Measurements from ENCODE around the gene F5. TPM values are rescaled to one million over a fixed set of nuclear protein-coding genes. Genes with fewer than 3 reads are reported as not detected.

Gene F5
- total and polyA plus RNA-seq, 3 experiments from 2014 or later: 0.06 to 76.5 (median 72.2) TPM

DNA sequence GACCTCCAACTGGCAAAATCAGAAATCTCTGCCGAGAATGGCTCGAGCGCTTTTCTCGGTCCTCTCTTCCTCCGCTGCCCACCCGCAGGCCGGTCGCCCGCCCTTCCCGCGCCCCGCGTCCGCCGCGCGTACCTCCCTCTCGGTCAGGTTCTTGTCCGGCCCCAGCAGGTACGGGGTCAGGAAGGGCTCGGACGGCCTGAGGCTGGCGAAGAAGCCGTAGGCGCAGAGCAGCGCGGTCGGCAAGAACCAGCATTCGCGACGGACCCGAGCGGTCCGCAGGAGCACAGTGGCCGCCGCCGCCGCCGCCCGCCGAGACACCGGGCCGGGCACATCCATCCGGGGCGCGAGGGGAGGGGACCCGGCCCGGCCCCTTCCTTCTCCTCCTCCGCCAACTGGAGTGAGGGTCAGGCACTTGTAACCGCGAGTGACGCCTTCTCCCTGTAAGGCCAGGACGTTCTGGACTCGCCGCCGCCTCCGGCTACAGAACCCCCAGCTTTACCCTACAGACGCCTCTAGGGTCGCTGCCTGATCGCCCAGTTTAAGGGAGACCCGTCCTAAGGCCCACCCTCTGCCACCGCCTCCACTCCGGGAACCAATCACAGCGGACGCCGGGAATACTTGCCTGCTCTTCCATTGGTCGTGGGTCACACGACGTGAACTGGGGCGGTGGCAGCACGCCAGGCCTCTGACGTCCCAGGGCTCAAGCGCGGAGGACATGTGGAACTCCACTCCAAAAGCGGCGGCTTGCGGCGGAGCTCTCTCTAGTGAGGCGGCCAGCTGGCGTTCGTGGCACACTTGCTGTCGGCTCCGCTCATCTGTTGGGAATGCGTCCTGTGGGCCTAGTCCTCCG is 100.6 kb downstream of the F5 start, which contains the start of gene SLC19A2:
Gene SLC19A2 (minus strand): TSS at position 514 of the 850 bp plus-strand sequence. CDS start 178 bp downstream, at position 336.
- peaks cover 32 to 36% (median 33%) of the 10 kb centered on the region in 3 donors for H3K4me1 Mint-ChIP-seq
- H3K36me3 Mint-ChIP-seq: peaks cover 0 to 9% (median 0%) of the 10 kb centered on the region in 3 donors
- H3K27me3 ChIP-seq (ENCODE audit: insufficient read depth, low read length, poor library complexity, severe bottlenecking): no peaks in the 10 kb centered on the region
- peak within 1 kb of the TSS; percentile 88 to 100 (median 94) for H3K4me3 Mint-ChIP-seq
- peaks cover 13% of the 10 kb centered on the region for H3K4me1 ChIP-seq (ENCODE audit: insufficient read depth, low read length)
- ChIA-PET CTCF (interaction anchor here (0.9 to 1.0 kb wide), 2 partner anchors 43 to 61 kb away, joined by 3 to 4 read pairs; no protein-coding TSS in a partner anchor), POLR2A (interaction anchor here (0.7 kb wide), 1 partner anchor 1143 kb away, joined by 4 read pairs; no protein-coding TSS in a partner anchor)
- peak within 1 kb of the TSS; percentile 83 to 97 (median 94) for H3K27ac Mint-ChIP-seq
- DNase-seq: peak; percentile 89 to 96 (median 92)
- H3K4me3 ChIP-seq (ENCODE audit: low read length): peak within 1 kb of the TSS; percentile 88
- H3K27me3 Mint-ChIP-seq: peaks cover 4 to 6% of the 10 kb centered on the region in 2 donors
- H3K9me3 Mint-ChIP-seq: no peaks in the 10 kb centered on the region
- H3K27ac ChIP-seq (ENCODE audit: low read depth, low read length): peak within 1 kb of the TSS; percentile 78
- H3K36me3 ChIP-seq (ENCODE audit: insufficient read depth, low read length): no peaks in the 10 kb centered on the region
- no peaks in the 10 kb centered on the region for H3K9me3 ChIP-seq (ENCODE audit: low read length)

DNA sequence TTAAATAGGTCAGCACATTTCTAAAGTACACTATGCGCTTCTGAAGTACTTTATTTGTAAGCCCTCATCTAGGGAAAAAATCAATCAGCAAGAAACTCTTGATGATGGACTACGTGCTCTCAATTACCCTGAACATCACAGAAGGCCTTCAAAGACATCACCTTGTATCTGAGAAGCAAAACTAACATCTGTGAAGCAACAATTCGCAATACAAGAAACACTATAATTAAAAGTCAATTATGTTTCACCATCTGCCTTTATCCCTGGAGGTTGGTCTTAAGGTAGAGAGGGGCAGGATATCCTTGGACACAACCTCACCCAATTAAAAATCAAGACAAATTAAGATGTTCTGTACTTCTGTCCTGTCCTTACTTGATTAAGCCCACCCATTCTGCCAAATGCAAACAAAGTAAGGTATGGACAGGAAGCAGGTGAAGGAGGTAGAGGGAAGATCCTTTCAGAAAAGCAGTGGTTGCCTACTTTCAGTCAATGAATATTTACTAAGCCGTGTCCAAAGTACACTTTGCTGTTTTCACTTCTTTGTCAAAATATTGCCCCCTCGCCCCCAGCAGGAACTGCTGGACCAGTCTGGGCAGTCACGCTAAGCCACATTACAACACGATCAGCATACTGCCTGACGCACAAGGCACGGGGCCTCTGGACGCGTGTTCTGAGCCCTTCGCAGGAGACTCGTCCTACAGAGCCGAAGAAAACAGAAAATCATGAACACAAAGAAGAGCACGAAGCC is 101.4 kb downstream of the F5 start:
- Mint-ChIP-seq H3K27me3 (peaks cover 4 to 6% of the 10 kb centered on the region in 2 donors), H3K9me3 (no peaks in the 10 kb centered on the region), H3K27ac (peak overlapping the region; percentile 64 to 97 (median 92)), H3K4me1 (peaks cover 32 to 38% (median 33%) of the 10 kb centered on the region in 3 donors), H3K4me3 (peak overlapping the region; percentile 88 to 100 (median 94)), H3K36me3 (peaks cover 0 to 9% (median 0%) of the 10 kb centered on the region in 3 donors)
- DNase-seq: peak in 2 of 5 donors; percentile 6 to 7
- Histone ChIP-seq H3K27me3 (ENCODE audit: insufficient read depth, low read length, poor library complexity, severe bottlenecking) (no peaks in the 10 kb centered on the region), H3K4me1 (ENCODE audit: insufficient read depth, low read length) (peaks cover 13% of the 10 kb centered on the region), H3K27ac (ENCODE audit: low read depth, low read length) (peak overlapping the region; percentile 78), H3K9me3 (ENCODE audit: low read length) (no peaks in the 10 kb centered on the region), H3K4me3 (ENCODE audit: low read length) (peak overlapping the region; percentile 88), H3K36me3 (ENCODE audit: insufficient read depth, low read length) (no peaks in the 10 kb centered on the region)
- ChIA-PET POLR2A (no interaction called here), CTCF (no interaction called here)

DNA sequence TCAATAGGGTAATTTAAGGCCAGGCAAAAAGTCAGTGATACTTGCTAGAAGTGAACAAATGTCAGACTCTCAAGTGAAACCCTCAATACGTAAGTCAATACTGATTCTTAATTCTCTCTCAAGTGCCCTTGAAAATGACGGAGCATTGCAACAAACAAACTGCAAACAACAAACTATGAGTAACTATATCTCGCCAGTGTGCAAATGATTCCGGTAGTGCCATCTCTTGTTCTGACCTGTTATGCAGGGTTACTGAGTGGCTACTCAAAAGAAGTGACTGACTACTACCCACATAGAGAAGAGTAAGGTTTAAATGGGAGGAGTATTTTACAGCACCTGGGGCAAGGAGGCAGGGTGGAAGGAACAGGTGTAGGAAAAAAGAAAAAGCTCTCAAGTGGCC is 102.2 kb downstream of the F5 start:
- H3K4me1 Mint-ChIP-seq: peaks cover 33 to 39% (median 38%) of the 10 kb centered on the region in 3 donors
- H3K36me3 Mint-ChIP-seq: peaks cover 0 to 9% (median 0%) of the 10 kb centered on the region in 3 donors
- H3K27ac Mint-ChIP-seq: no peak overlapping the region
- peak overlapping the region; percentile 66 to 100 (median 94) for H3K4me3 Mint-ChIP-seq
- DNase-seq: no peak
- H3K9me3 Mint-ChIP-seq: no peaks in the 10 kb centered on the region
- Histone ChIP-seq H3K9me3 (ENCODE audit: low read length) (no peaks in the 10 kb centered on the region), H3K27ac (ENCODE audit: low read depth, low read length) (peak overlapping the region; percentile 19), H3K4me3 (ENCODE audit: low read length) (no peak overlapping the region), H3K36me3 (ENCODE audit: insufficient read depth, low read length) (no peaks in the 10 kb centered on the region), H3K27me3 (ENCODE audit: insufficient read depth, low read length, poor library complexity, severe bottlenecking) (no peaks in the 10 kb centered on the region), H3K4me1 (ENCODE audit: insufficient read depth, low read length) (peaks cover 13% of the 10 kb centered on the region)
- POLR2A ChIA-PET: no interaction called here
- H3K27me3 Mint-ChIP-seq: peaks cover 3 to 4% of the 10 kb centered on the region in 2 donors
- CTCF ChIA-PET: no interaction called here

DNA sequence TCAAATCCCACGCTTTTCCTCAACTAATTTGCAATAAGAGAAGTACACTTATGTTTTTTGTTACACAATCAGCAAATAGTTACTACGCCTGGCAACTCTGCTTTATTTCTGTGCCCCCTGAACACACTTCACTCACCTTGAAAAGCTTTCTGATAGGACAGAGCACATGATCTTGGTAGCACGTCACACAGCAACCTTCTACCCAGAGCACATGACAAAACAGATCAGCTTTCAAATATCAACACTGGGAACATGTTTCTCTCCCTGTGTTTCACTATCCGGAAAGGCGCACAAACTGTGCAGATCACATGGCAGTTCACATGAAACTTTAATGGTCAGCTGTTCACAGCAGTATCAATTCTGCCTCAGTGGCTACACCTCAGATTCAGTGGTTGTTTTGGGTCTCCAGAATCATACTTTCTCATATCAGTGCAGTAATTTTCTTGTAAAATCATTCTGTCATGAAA is 102.7 kb downstream of the F5 start:
- H3K36me3 ChIP-seq (ENCODE audit: insufficient read depth, low read length): no peaks in the 10 kb centered on the region
- Mint-ChIP-seq H3K4me1 (peaks cover 33 to 39% (median 38%) of the 10 kb centered on the region in 3 donors), H3K27me3 (peaks cover 2 to 4% of the 10 kb centered on the region in 2 donors), H3K4me3 (peak overlapping the region in 4 of 7 donors; percentile 16 to 100 (median 48)), H3K9me3 (no peaks in the 10 kb centered on the region), H3K27ac (no peak overlapping the region), H3K36me3 (peaks cover 0 to 9% (median 0%) of the 10 kb centered on the region in 3 donors)
- ChIA-PET POLR2A (no interaction called here), CTCF (no interaction called here)
- no peak overlapping the region for H3K4me3 ChIP-seq (ENCODE audit: low read length)
- H3K9me3 ChIP-seq (ENCODE audit: low read length): no peaks in the 10 kb centered on the region
- peaks cover 13% of the 10 kb centered on the region for H3K4me1 ChIP-seq (ENCODE audit: insufficient read depth, low read length)
- peak overlapping the region; percentile 33 for H3K27ac ChIP-seq (ENCODE audit: low read depth, low read length)
- H3K27me3 ChIP-seq (ENCODE audit: insufficient read depth, low read length, poor library complexity, severe bottlenecking): no peaks in the 10 kb centered on the region
- no peak for DNase-seq

DNA sequence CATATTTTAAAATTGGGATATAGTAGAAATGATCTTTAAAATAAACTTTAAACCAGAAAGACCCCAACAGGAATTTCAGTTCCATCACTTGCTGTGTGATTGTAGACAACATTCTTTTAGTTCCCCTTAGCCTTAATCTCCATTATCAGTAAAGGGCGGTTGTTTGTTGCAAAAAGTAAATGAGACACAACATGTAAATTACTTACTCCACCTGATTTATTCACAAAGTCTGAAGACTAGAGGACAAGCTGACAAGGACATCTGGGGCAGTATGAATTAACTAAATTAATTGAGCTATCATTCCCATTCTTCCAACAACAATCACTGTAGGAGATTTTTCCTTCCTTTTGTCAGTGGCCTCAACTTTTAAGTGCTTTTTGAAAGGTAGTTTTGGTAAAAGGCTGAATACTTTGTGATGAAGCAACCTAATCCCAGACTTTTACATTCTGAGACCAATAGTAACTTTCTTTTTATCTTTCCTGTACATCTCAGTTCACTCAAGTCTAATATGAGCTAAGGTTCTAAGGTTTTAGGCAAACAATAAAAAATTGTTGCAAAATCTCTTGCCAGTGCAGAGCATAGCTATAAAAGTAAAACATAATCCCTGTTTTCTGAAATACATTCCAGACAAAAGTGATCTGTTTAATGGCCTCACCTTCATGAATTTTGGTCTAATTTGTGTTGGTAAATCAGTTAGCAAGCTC is 106.8 kb downstream of the F5 start:
- no peaks in the 10 kb centered on the region for H3K27me3 Mint-ChIP-seq
- H3K4me3 ChIP-seq (ENCODE audit: low read length): no peak overlapping the region
- peaks cover 5% of the 10 kb centered on the region for H3K4me1 ChIP-seq (ENCODE audit: insufficient read depth, low read length)
- H3K36me3 ChIP-seq (ENCODE audit: insufficient read depth, low read length): no peaks in the 10 kb centered on the region
- no peak for DNase-seq
- peaks cover 16 to 20% (median 20%) of the 10 kb centered on the region in 3 donors for H3K4me1 Mint-ChIP-seq
- H3K27ac ChIP-seq (ENCODE audit: low read depth, low read length): no peak overlapping the region
- H3K4me3 Mint-ChIP-seq: no peak overlapping the region
- no peaks in the 10 kb centered on the region for H3K27me3 ChIP-seq (ENCODE audit: insufficient read depth, low read length, poor library complexity, severe bottlenecking)
- CTCF ChIA-PET: no interaction called here
- no peak overlapping the region for H3K27ac Mint-ChIP-seq
- no peaks in the 10 kb centered on the region for H3K9me3 Mint-ChIP-seq
- H3K36me3 Mint-ChIP-seq: peaks cover 0 to 12% (median 2%) of the 10 kb centered on the region in 3 donors
- no peaks in the 10 kb centered on the region for H3K9me3 ChIP-seq (ENCODE audit: low read length)
- POLR2A ChIA-PET: no interaction called here

DNA sequence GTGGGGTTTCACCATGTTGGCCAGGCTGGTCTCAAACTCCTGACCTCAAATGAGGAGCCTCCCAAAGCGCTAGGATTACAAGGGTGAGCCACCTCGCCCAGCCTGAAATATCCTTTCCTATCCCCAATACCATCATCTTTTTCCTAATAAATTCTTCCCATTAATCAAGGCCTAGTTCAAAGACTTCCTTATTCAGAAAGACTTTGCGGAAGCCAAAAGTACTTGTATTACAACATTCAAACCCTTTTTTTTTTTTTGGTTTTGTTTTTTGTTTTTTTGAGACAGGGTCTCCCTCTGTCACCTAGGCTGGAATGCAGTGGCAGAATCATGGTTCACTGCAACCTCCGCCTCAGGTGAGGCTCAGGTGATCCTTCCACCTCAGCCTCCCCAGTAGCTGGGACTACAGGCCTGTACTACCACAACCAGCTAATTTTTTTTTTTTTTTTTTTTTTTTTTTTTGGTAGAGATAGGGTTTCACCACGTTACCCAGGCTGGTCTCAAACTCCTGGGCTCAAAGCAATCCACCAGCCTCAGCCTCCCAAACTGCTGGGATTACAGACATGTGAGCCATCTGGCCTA is 108.1 kb downstream of the F5 start:
- no peaks in the 10 kb centered on the region for H3K27me3 Mint-ChIP-seq
- H3K27ac ChIP-seq (ENCODE audit: low read depth, low read length): no peak overlapping the region
- CTCF ChIA-PET: no interaction called here
- H3K4me3 Mint-ChIP-seq: no peak overlapping the region
- H3K36me3 ChIP-seq (ENCODE audit: insufficient read depth, low read length): no peaks in the 10 kb centered on the region
- peaks cover 0 to 12% (median 2%) of the 10 kb centered on the region in 3 donors for H3K36me3 Mint-ChIP-seq
- H3K9me3 Mint-ChIP-seq: no peaks in the 10 kb centered on the region
- no peaks in the 10 kb centered on the region for H3K4me1 ChIP-seq (ENCODE audit: insufficient read depth, low read length)
- POLR2A ChIA-PET: no interaction called here
- H3K9me3 ChIP-seq (ENCODE audit: low read length): no peaks in the 10 kb centered on the region
- H3K4me3 ChIP-seq (ENCODE audit: low read length): no peak overlapping the region
- no peaks in the 10 kb centered on the region for H3K27me3 ChIP-seq (ENCODE audit: insufficient read depth, low read length, poor library complexity, severe bottlenecking)
- H3K27ac Mint-ChIP-seq: no peak overlapping the region
- no peak for DNase-seq
- peaks cover 4 to 8% (median 7%) of the 10 kb centered on the region in 3 donors for H3K4me1 Mint-ChIP-seq

DNA sequence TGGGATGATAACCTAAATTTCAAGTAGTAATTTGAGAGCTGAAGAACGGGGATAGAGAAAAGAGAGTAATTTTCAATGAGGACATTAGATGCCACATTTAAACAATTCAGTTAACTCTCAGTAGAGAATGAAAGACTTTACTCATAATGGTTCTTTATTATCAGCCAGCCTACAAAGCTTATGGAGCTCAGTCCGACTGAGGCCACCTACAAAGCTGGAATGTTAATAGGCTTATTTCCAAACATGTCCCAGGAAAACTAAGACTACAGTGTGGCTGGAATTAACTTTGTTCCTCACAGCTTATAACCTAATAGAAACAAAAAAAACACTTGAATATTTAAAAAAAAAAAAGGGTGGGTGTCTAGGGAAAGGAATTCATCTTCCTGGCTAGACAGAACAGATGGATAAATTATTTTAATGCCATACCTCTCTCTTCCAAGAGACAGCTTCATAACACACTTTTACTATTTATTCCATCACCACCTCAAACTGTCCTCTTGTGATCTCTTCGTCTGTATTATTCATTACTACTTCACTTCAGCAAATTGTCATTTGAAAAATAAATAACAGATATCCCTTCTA is 110.4 kb downstream of the F5 start:
- Histone ChIP-seq H3K9me3 (ENCODE audit: low read length) (no peaks in the 10 kb centered on the region), H3K4me3 (ENCODE audit: low read length) (no peak overlapping the region), H3K4me1 (ENCODE audit: insufficient read depth, low read length) (no peaks in the 10 kb centered on the region), H3K27ac (ENCODE audit: low read depth, low read length) (no peak overlapping the region), H3K36me3 (ENCODE audit: insufficient read depth, low read length) (no peaks in the 10 kb centered on the region), H3K27me3 (ENCODE audit: insufficient read depth, low read length, poor library complexity, severe bottlenecking) (no peaks in the 10 kb centered on the region)
- DNase-seq: no peak
- Mint-ChIP-seq H3K27me3 (no peaks in the 10 kb centered on the region), H3K36me3 (peaks cover 0 to 12% (median 2%) of the 10 kb centered on the region in 3 donors), H3K4me3 (no peak overlapping the region), H3K27ac (peak overlapping the region in 1 of 8 donors; percentile 17), H3K9me3 (no peaks in the 10 kb centered on the region), H3K4me1 (peaks cover 0 to 7% (median 4%) of the 10 kb centered on the region in 3 donors)
- ChIA-PET POLR2A (no interaction called here), CTCF (no interaction called here)

All from CD8-positive, alpha-beta memory T cell (primary cell).